Dermis microvascular lymphatic vessel endothelial cell (primary cell): ENCODE results near the gene CRYGS. TPM values are rescaled to one million over a fixed set of nuclear protein-coding genes. Genes with fewer than 3 reads are reported as not detected.
"Not testable (repeated sequence)": the region's sequence is repeated elsewhere in the genome, so short reads cannot be mapped to it uniquely, and the experiment has no call there.

Experiments
- DNase-seq, 2 donors: peaks; one replicate each; pipeline versions ENCODE4 v3.0.0 to v3.0.0-alpha.2; 2010; ENCODE audit warnings: low read depth in 2 of 2
- total RNA-seq: library from RNA; depleted of rRNA; stranded (reverse); fragments of >200 nt; gene quantifications from 2 replicates; pipeline ENCODE4 v1.2.1, GENCODE V29; 2014

Gene CRYGS
- total RNA-seq, 1 donor from 2014 or later, result 0.77 TPM

DNA sequence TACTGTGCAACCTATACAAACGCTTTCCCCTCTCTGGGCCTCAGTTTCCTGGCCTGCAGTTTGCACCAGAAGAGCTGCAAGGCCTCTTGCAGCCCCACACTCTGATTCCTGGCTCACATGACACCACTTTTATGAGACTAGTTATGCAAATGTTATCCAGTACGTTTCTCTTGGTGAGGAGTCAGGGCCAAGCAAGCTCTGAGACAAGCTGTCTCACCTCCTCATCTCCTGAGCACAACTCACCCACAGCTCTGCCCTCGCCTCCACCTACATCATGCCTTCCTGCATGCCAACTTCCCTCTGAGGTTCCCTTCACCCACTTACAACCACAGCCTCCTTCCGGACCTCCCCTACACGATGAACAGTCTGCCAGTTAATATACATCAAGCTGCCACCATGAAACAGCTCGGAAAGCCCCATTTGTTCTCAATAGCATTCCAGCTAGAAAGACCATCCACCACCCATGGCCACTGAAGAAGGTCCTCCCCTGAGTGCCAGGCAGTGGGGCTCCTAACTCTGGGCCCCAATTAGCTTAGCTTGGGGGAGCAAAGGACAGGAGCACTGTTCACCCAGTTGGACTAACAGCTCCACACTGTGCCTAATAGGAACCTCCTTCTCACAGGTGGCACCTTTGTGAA lies 25.0 kb downstream of the CRYGS start:
- DNase-seq, result no peak

DNA sequence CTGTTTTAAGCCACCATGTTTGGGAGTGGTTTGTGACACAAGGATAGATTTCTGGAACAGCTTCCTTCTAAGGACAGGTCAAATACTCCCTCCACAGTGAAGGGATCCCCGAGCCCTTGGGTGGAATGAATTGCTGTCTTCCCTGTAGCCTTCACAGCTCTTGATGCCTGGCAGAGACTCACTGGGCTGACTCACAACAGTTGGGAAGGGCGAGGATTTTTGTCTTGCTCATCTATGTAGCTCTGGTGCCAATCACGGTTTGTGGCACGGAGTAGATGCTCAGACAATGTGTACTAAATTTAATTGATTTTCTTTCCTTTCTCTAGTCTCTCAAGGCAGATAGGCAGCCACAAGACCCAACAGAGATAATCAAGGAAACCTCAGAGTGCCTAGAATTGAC lies 27.0 kb downstream of the CRYGS start:
- DNase-seq, result no peak

DNA sequence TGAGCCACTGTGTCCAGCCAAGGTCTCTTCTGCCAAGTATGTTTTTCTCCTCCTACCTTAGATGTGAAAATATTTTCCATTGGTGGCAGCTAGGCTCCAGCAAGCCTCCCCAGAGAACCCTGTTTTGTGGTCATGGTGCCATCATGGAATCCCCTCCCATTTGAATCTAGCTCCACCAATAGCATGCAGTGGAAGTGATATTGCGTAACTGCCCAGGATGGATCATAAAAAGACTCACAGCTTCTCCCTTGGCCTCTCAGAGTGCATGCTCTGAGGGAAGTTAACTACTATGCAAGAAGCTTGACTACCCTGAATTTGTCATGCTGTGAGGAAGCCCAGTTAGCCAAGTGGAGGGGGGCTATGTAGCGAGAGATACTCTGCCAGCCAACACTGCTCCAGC lies 27.5 kb downstream of the CRYGS start:
- DNase-seq, result no peak

DNA sequence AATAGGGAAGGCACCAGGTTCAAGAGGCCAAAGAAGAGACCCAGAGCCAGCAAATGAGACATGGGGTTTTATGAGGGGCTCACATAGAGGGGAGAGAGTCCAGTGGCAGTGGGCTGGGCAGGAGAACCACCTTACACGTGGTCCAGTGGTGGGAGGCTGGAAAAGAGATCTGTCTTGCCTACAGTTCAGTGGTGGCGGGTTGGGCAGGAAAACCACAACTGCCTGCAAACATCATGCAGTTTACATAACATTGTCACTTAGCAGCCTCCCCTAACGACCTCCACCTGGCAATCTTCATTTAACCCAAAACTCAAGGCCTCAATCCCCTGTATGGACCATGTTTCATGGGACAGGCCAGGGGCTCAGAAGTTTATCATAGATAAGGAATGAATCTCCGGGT lies 29.1 kb downstream of the CRYGS start:
- no peak for DNase-seq

DNA sequence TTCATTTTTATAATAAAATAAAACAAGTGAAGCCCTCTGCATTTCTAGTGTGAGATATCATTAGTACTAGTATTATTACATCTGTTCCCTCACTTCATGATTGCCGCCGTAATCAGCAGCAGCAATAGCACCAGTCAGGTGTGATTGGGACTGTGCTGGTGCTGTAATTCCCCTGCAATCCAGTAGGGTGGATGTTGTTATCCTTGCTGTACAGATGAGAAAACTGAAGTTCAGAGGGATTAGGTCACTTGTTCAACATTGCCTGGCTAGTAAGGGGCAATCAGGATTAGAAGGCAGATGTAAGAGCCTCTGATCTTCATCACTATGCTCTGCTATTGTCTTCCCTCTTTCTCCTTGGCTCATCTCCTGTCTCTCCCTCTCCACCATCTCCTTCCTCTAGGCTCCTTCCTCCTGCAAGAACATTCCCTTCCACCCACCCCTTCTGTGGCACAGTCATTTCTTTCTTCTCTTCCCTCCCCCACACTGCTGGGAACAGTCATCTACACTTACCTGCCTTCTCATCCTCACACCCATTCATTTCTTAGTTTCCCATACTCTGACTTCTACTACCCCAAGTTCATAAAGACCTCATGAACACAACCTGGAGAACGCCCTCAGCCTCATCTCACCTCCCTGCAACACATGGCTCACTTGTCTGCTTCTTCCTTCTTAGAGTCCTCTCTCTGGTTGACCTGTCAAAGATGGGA lies 29.7 kb downstream of the CRYGS start:
- no peak for DNase-seq

DNA sequence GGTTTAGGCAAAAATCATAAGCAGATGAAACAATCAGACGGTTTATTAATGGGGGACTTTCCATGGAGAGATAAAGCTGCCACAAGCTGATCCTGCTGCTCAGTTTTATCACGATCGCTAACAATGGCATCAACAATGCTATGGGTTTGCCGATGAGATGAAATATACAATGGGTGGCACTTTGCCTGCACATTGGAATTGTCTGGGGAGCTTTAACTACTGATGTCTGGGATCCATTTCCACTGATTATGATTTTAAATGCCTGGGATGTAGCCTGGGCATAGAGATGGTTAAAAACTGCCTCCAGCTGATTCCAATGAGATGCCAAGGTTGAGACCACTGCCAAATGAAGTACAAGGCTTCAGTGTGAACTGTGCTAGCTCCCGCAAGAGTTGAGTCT lies 30.8 kb downstream of the CRYGS start:
- no peak for DNase-seq

DNA sequence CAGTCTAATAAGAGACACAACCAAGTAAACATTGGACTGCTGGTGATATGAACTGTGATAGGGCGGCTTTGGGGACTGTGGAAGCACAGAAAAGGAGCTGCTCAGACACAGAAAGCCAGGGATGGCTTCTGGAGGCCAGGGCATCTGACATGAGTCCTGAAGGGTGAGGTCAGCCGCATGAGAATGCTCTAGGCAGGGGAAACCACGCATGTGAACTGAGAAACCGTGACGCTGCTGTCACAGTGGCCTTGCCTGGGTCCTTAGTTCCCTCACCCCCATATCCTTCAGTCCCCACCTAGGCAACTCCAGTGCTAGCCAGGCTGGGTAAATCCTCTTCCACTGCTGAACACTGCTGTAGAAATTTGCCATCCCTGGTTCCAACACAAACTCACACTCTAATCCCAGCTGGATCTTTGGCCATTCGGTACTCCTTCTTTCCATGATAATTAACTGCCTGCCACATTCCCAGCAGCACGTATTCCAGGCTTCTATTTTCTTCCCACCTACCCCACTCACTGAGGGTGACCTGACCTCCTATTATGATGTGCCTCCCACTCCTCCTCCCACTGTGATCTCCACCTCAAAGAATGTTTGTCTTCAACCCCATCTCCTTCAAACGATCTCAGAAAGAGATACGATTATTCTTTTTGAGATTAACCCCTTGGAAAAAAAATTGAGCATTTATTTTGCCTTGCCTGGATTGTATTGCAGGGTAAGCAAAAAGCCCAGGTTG lies 31.4 kb downstream of the CRYGS start:
- no peak for DNase-seq

DNA sequence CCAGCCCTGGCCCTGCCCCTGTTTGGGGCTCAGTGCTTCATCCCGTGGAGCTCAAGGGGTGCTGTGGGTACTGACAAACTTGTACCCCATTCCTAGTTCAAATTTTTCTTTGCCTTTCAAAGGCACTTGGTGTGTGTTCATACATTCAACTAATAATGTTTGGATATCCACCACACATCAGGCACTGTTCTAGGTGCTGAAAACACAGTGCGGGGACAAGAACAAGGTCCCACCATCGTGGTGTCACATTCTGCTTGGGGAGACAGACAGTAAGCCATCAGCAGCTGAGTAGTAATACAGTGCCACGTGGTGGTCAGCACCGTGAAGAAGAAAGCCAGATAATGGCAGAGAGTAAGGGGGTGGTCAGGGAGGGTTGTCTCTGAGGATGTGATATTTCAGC lies 32.5 kb downstream of the CRYGS start:
- DNase-seq, result no peak

DNA sequence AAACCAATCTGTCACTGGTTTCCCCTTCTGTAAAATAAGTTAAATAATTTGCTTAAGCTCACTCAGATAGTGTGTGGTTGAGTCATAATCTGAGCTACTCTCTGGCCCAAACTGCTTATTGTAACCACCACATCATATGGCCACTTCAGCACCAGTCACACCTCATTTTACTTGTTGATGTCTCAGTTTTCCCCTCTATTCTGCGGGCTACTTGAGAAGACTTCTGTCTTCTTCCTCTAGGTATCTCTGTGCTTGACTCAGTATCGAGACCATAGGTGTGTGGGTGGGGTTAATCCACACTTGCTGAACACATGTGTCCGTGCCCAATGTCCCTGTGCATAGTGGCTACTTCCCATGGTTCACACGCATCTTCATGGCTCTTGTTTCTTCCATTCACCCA lies 32.9 kb downstream of the CRYGS start:
- DNase-seq, result no peak

DNA sequence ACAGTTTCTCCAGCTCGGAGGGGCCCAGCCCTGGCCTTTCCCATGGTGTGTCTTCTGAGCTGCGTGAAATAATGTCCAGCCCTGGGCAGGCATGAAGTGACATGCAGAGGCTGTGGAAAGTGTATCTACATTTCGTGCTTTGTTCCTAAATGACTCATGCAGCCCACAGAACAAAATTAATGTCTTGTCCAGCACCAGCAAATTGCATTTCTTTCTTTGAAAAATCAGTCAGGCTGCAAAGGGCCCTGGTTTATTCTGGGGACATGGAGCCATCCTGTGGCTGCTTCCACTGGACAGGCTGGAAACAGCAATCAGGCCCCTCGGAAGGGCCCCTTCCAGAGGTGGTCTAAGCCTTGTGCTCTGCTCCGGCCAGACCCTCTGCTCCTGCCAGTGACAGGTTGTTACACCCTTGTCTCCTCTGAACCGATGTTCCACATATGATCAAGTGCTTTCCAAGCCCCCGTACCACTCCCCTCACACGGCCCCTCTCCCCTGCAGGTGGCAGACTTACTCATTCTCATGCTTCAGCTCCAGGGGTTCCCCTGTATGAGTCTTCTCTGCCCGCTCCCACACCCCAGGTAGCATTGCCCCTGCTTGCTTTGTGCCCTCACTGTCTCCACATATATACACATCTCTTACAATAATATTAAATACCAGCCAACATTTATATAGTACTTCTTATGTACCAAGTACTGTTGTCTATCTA lies 33.7 kb downstream of the CRYGS start:
- DNase-seq, result no peak

DNA sequence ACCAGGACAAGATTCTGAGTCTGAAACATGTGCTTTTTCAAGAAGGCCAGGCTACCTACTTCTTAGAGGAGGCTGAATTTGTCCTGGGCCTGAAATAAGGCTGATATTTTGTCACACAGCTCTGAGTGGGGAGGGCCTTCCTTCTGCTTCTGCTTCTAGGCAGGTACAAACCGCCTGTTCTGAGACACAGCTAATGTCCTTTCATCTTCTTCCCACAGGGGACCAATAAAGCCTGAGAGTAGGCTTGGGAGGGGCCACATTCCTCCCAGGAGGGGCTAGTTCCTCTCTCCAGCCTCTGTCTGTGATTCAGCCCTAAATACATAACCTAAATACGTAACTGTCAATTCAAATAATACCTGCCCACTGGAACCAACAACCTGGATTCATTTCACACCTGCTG lies 34.8 kb downstream of the CRYGS start:
- no peak for DNase-seq

DNA sequence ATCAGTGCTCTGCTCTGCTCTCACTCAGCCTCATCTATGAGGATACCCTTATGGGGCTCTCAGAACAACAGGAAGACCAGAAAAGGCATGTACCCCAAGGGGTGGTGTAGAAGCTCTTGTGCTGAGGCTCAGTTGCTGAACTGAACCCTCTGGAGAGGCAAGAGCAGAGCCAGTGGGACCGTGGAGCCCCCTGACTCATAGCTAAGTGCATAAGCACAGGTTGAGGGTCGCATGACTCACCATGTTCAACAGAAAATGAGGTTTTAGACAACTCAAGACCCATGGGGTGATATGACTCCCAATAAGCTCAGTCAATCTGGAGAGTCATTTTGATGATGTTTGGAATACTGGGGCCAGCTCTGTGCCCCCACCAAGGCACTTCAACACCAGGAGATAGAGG lies 37.3 kb downstream of the CRYGS start:
- DNase-seq, result no peak

DNA sequence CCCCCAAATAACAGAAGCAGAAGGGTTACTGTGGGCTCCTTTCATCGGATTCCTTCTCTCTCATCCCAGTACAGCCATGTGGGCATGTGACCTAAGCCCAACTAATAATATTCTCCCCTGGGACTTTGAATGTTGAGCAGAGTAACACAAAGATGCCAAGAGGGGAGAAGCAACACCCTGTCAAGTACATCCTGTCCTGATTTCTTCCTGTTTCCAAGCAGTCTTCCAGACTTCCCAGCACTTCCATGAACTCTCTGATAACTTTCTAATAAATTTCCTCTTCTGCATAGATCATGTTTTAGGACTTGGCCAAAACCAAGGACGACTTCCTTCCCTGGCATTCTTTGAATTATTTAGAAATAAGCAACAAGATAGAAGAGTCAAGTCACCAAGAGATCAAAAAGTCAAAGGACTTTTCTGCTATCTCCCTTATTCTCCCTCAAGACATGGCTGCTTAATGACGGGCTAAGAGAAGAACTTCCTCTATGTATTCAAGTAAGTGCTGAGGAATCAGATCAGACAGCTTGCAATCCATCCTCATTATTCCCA lies 37.9 kb downstream of the CRYGS start:
- DNase-seq, result no peak

DNA sequence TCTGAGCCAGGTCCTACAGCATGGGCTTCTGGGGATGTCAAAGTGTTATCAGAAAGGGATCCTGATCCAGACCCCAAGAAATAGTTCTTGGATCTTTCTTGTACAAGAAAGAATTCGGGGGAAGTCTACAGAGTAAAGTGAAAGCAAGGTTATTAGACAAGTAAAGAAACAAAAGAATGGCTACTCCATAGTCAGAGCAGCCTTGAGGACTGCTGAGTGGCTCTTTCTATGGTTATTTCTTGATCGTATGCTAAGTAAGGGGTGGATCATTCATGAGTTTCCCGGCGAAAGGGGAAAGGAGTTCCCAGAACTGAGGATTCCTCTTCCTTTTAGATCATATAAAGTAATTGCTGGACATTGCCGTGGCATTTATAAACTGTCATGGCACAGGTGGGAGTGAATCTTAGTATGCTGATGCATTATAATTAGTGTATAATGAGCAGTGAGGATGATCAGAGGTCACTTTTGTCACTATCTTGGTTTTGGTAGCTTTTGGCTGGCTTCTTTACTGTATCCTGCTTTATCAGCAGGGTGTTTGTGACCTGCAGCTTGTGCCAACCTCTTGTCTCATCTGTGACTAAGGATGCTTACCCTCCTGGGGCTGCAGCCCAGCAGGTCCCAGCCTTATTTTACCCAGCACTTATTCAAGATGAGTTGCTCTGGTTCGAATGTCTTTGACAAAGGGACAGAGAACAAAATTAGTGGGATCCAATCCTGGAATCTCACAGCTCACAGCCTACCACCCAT lies 41.0 kb downstream of the CRYGS start:
- no peak for DNase-seq

DNA sequence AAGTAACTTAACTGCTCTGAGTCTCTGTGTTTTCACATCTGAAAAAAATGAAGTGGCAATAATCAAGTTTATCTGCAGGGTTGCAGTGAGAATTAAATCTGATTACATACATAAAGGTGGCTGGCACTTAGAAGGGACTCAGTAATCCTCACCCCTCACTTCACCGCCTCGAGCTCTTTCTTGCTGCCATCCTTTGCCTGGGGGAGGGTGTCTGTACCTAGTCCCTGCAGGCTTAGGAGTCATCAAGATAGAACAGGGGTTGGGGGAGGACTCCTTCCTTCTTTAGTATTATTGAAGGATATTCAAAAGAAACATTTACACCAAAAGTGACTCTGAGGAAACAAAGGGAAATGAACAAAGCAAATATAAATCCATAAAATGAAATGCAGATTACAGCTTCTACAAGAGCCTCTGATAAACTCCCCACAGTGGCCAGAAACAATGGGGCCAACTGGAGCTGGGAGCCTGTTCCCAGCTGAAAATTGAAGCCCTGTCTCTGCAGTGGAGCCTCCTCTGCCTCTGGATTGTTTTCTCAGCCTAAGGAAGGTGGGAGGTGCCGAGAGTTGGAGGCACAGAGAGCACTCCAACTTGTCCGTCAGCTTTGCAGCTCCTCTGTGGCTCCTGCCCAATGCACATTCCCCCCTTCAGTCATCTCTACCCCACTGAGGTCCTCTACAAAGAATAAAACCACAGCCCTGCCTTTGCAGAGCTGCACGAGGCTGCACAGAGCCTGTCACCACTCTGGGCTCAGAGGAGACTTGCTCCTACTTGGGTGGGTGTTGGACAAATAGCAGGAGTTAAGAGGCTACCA lies 41.8 kb downstream of the CRYGS start:
- DNase-seq, result no peak

DNA sequence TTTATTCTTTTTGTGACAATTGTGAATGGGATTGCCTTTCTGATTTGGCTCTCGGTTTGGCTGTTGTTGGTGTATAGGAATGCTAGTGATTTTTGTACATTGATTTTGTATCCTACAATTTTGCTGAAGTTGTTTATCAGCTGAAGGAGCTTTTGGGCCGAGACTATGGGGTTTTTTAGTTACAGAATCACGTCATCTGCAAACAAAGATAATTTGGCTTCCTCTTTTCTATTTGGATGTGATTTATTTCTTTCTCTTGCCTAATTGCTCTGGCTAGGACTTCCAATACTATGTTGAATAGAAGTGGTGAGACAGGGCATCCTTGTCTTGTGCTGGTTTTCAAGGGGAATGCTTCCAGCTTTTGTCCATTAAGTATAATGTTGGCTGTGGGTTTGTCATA lies 44.2 kb downstream of the CRYGS start:
- DNase-seq, result not testable (repeated sequence)

DNA sequence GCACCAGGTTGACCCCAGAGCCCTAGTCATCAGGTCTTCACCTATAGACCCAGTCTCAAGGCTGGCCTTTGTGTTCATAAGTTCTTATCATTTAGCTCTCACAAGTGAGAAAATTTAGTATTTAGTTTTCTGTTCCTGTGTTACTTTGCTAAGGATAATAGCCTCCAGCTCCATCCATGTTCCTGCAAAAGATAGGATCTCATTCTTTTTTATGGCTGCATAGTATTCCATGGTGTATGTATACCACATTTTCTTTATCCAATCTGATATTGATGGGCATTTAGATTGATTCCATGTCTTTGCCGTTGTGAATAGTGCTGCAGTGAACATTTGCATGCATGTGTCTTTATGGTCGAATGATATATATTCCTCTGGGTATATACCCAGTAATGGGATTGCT lies 46.2 kb downstream of the CRYGS start:
- not testable (repeated sequence) for DNase-seq

DNA sequence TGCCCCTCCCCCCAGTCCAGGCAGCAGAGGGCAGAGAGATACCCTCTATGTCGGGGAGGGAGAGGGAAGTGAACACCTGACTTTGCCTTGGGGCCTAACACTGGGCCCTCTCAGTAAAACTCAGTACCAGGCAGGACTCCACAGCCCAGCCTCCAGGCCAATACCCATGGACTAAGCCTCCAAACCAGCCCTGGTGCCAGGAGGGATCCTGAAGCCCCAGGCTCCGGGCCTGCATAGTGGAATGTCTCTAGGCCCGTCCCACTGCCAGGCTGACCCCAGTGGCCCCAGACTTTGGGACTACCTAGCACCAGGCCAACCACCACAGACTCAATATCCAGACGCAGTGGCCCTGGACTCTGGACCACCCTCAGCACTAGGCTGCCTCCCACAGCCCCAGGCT lies 46.6 kb downstream of the CRYGS start:
- no peak for DNase-seq

DNA sequence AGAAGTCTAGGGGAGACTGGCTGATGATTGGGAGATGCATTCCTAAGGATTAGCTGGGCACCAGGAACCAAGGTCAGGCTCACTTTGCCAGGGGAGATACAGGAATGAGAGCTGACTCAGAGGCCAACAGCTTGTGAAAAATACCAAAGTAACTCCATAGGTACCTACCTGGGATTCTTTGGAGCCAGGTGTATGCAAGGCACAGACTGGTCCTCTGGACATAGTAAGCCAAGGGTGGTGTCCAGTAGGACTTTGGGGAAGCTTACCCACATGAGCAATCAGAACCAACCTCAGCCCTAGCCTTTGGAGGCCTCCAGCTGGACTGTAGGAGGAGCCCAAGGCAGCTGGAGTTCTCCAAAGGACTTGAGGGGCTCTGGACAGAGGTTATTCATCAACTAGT lies 47.5 kb downstream of the CRYGS start:
- DNase-seq, result no peak

DNA sequence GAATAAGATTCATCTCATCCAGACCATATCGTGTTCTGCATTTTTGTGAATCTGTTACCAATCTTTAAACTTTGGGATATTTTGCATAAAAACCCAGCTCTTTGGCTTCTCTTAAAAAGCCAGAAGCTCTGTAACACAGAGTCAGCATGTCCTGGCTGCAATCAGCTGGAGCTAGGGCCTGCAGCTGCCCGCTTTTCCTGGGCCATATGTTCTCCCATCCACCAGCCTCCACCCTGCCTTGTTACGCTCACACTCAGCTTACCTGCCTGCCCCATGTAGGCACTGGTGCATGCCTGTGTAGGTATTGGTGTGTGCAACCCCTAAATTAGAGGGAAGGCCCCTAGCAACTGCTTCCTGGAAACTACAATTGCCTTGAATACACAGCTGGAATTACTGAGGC lies 48.2 kb downstream of the CRYGS start:
- no peak for DNase-seq
